Measurements from ENCODE around the gene COQ4.

COQ4 gene

GRCh38 chr9:128349772-128350171 lies 27.1 kb downstream of the COQ4 start:
- no peak for TF ChIP-seq FOXP2 (optimal IDR thresholded peaks at IDR 0.05; ENCODE audit: borderline replicate concordance, extremely low read depth, extremely low read length, insufficient read depth)

GRCh38 chr9:128355451-128355850 lies 32.8 kb downstream of the COQ4 start:
- TF ChIP-seq TAF1 (IDR thresholded peaks at IDR 0.05; ENCODE audit: borderline replicate concordance, insufficient read depth, low read length) = no peak
- no peak for TF ChIP-seq SIN3A (IDR thresholded peaks at IDR 0.05; ENCODE audit: borderline replicate concordance, insufficient read depth, low read length)
- TF ChIP-seq REST (IDR thresholded peaks at IDR 0.05; ENCODE audit: insufficient read depth in 1 of 2, low read depth in 2 of 2, low read length in 2 of 2) = no peak
- TF ChIP-seq FOXP2 (optimal IDR thresholded peaks at IDR 0.05; ENCODE audit: borderline replicate concordance, extremely low read depth, extremely low read length, insufficient read depth) = no peak
- no peak for TF ChIP-seq POLR2AphosphoS5 (IDR thresholded peaks at IDR 0.05; ENCODE audit: low read depth, low read length)

GRCh38 chr9:128358090-128358489 lies 35.5 kb downstream of the COQ4 start:
- TF ChIP-seq POLR2AphosphoS5 (IDR thresholded peaks at IDR 0.05; ENCODE audit: low read depth, low read length) = no peak
- TF ChIP-seq SIN3A (IDR thresholded peaks at IDR 0.05; ENCODE audit: borderline replicate concordance, insufficient read depth, low read length) = no peak
- TF ChIP-seq FOXP2 (optimal IDR thresholded peaks at IDR 0.05; ENCODE audit: borderline replicate concordance, extremely low read depth, extremely low read length, insufficient read depth) = no peak
- TF ChIP-seq REST (IDR thresholded peaks at IDR 0.05; ENCODE audit: insufficient read depth in 1 of 2, low read depth in 2 of 2, low read length in 2 of 2) = no peak
- TF ChIP-seq TAF1 (IDR thresholded peaks at IDR 0.05; ENCODE audit: borderline replicate concordance, insufficient read depth, low read length) = no peak

GRCh38 chr9:128358861-128359260 lies 36.2 kb downstream of the COQ4 start:
- TF ChIP-seq SIN3A (IDR thresholded peaks at IDR 0.05; ENCODE audit: borderline replicate concordance, insufficient read depth, low read length) (no peak), REST (IDR thresholded peaks at IDR 0.05; ENCODE audit: insufficient read depth in 1 of 2, low read depth in 2 of 2, low read length in 2 of 2) (no peak), TAF1 (IDR thresholded peaks at IDR 0.05; ENCODE audit: borderline replicate concordance, insufficient read depth, low read length) (no peak), POLR2AphosphoS5 (IDR thresholded peaks at IDR 0.05; ENCODE audit: low read depth, low read length) (no peak), FOXP2 (optimal IDR thresholded peaks at IDR 0.05; ENCODE audit: borderline replicate concordance, extremely low read depth, extremely low read length, insufficient read depth) (no peak)

GRCh38 chr9:128360826-128361225 lies 38.2 kb downstream of the COQ4 start:
- no peak for TF ChIP-seq REST (IDR thresholded peaks at IDR 0.05; ENCODE audit: insufficient read depth in 1 of 2, low read depth in 2 of 2, low read length in 2 of 2)
- TF ChIP-seq SIN3A (IDR thresholded peaks at IDR 0.05; ENCODE audit: borderline replicate concordance, insufficient read depth, low read length) = no peak
- no peak for TF ChIP-seq POLR2AphosphoS5 (IDR thresholded peaks at IDR 0.05; ENCODE audit: low read depth, low read length)
- no peak for TF ChIP-seq TAF1 (IDR thresholded peaks at IDR 0.05; ENCODE audit: borderline replicate concordance, insufficient read depth, low read length)
- no peak for TF ChIP-seq FOXP2 (optimal IDR thresholded peaks at IDR 0.05; ENCODE audit: borderline replicate concordance, extremely low read depth, extremely low read length, insufficient read depth)

Data from PFSK-1 (cell line).